Measurements from ENCODE around the gene C1orf74.

Gene C1orf74

GRCh38 chr1:209767096-209767495, 17.3 kb downstream of the C1orf74 start:
- no peaks in the 10 kb centered on the region for H3K9me3 ChIP-seq
- no peaks in the 10 kb centered on the region for H3K4me1 ChIP-seq

GRCh38 chr1:209766051-209766450, 18.3 kb downstream of the C1orf74 start:
- no peaks in the 10 kb centered on the region for H3K4me1 ChIP-seq
- H3K27me3 ChIP-seq, result no peaks in the 10 kb centered on the region
- H3K9me3 ChIP-seq, result no peaks in the 10 kb centered on the region
- TF ChIP-seq, protein P1, sequence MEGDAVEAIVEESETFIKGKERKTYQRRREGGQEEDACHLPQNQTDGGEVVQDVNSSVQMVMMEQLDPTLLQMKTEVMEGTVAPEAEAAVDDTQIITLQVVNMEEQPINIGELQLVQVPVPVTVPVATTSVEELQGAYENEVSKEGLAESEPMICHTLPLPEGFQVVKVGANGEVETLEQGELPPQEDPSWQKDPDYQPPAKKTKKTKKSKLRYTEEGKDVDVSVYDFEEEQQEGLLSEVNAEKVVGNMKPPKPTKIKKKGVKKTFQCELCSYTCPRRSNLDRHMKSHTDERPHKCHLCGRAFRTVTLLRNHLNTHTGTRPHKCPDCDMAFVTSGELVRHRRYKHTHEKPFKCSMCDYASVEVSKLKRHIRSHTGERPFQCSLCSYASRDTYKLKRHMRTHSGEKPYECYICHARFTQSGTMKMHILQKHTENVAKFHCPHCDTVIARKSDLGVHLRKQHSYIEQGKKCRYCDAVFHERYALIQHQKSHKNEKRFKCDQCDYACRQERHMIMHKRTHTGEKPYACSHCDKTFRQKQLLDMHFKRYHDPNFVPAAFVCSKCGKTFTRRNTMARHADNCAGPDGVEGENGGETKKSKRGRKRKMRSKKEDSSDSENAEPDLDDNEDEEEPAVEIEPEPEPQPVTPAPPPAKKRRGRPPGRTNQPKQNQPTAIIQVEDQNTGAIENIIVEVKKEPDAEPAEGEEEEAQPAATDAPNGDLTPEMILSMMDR (IDR thresholded peaks at IDR 0.05; ENCODE audit: low read depth, low read length), result no peak
- H3K4me3 ChIP-seq (ENCODE audit: low read depth, low read length), result no peak overlapping the region
- no peak for DNase-seq
- H3K36me3 ChIP-seq, result no peaks in the 10 kb centered on the region

More at GRCh38 chr1:209767096-209767495, 17.3 kb downstream of the C1orf74 start:
- no peak for DNase-seq
- TF ChIP-seq, protein P1 (IDR thresholded peaks at IDR 0.05; ENCODE audit: low read depth, low read length), result no peak
- Histone ChIP-seq H3K4me3 (ENCODE audit: low read depth, low read length) (no peak overlapping the region), H3K36me3 (no peaks in the 10 kb centered on the region), H3K27me3 (no peaks in the 10 kb centered on the region)

- TF ChIP-seq, protein P1 (IDR thresholded peaks at IDR 0.05; ENCODE audit: low read depth, low read length), result no peak
- no peak for DNase-seq
- Histone ChIP-seq H3K27me3 (no peaks in the 10 kb centered on the region), H3K9me3 (no peaks in the 10 kb centered on the region), H3K4me1 (no peaks in the 10 kb centered on the region), H3K36me3 (no peaks in the 10 kb centered on the region), H3K4me3 (ENCODE audit: low read depth, low read length) (no peak overlapping the region)
Observed at GRCh38 chr1:209761011-209761635, 23.2 kb downstream of the C1orf74 start.

- no peaks in the 10 kb centered on the region for H3K27me3 ChIP-seq
- no peaks in the 10 kb centered on the region for H3K36me3 ChIP-seq
- H3K4me3 ChIP-seq (ENCODE audit: low read depth, low read length), result no peak overlapping the region
- TF ChIP-seq, protein P1 (IDR thresholded peaks at IDR 0.05; ENCODE audit: low read depth, low read length), result no peak
- no peak for DNase-seq
- no peaks in the 10 kb centered on the region for H3K4me1 ChIP-seq
- H3K9me3 ChIP-seq, result no peaks in the 10 kb centered on the region
Observed at GRCh38 chr1:209759829-209760359, 24.5 kb downstream of the C1orf74 start.

- H3K27me3 ChIP-seq, result no peaks in the 10 kb centered on the region
- no peaks in the 10 kb centered on the region for H3K4me1 ChIP-seq
- H3K9me3 ChIP-seq, result no peaks in the 10 kb centered on the region
- TF ChIP-seq, protein P1 (IDR thresholded peaks at IDR 0.05; ENCODE audit: low read depth, low read length), result no peak
- no peak overlapping the region for H3K4me3 ChIP-seq (ENCODE audit: low read depth, low read length)
- no peaks in the 10 kb centered on the region for H3K36me3 ChIP-seq
- DNase-seq, result no peak
Observed at GRCh38 chr1:209758400-209758799, 26.0 kb downstream of the C1orf74 start.

Data from BE2C (cell line).